ENCODE results near the gene MLST8. TPM values are rescaled to one million over a fixed set of nuclear protein-coding genes. Genes with fewer than 3 reads are reported as not detected.

The MLST8 gene
- total RNA-seq, 1 donor = 30.8 TPM

GRCh38 chr16:2216330-2216729, 11.1 kb downstream of the MLST8 start:
- peaks cover 17% of the 10 kb centered on the region for H3K4me1 ChIP-seq (ENCODE audit: insufficient read depth, low read length)
- no peaks in the 10 kb centered on the region for H3K27me3 ChIP-seq (ENCODE audit: insufficient read depth, low read length)
- H2AFZ ChIP-seq (ENCODE audit: low read length) = no peak overlapping the region
- H3K36me3 ChIP-seq (ENCODE audit: insufficient read depth, low read length) = peaks cover 4% of the 10 kb centered on the region
- no peak overlapping the region for H3K4me2 ChIP-seq (ENCODE audit: insufficient read depth, low read length)
- no peaks in the 10 kb centered on the region for H4K20me1 ChIP-seq (ENCODE audit: insufficient read depth, low read length)
- H3K9me3 ChIP-seq (ENCODE audit: low read depth, low read length) = no peaks in the 10 kb centered on the region
- peaks cover 28% of the 10 kb centered on the region for H3K79me2 ChIP-seq (ENCODE audit: insufficient read depth, low read length)
- no peak for TF ChIP-seq CTCF (IDR thresholded peaks at IDR 0.05; ENCODE audit: extremely low read depth, low read depth, low read length)
- DNase-seq (ENCODE audit: insufficient read length, low spot score, missing footprints) = no peak
- H3K4me3 ChIP-seq (ENCODE audit: insufficient read depth, low read length) = no peak overlapping the region
- no peak overlapping the region for H3K27ac ChIP-seq (ENCODE audit: low read depth, low read length)

- Histone ChIP-seq H3K79me2 (ENCODE audit: insufficient read depth, low read length) (peaks cover 47% of the 10 kb centered on the region), H3K27me3 (ENCODE audit: insufficient read depth, low read length) (no peaks in the 10 kb centered on the region), H3K4me3 (ENCODE audit: insufficient read depth, low read length) (peak within 1 kb of the TSS; percentile 94), H3K9me3 (ENCODE audit: low read depth, low read length) (no peaks in the 10 kb centered on the region), H3K36me3 (ENCODE audit: insufficient read depth, low read length) (peaks cover 4% of the 10 kb centered on the region), H4K20me1 (ENCODE audit: insufficient read depth, low read length) (peaks cover 35% of the 10 kb centered on the region), H3K27ac (ENCODE audit: low read depth, low read length) (peak within 1 kb of the TSS; percentile 72), H2AFZ (ENCODE audit: low read length) (peak within 1 kb of the TSS; percentile 96), H3K4me2 (ENCODE audit: insufficient read depth, low read length) (peak within 1 kb of the TSS; percentile 88), H3K4me1 (ENCODE audit: insufficient read depth, low read length) (peaks cover 14% of the 10 kb centered on the region)
- no peak for TF ChIP-seq CTCF (IDR thresholded peaks at IDR 0.05; ENCODE audit: extremely low read depth, low read depth, low read length)
- DNase-seq (ENCODE audit: insufficient read length, low spot score, missing footprints) = peak; percentile 100
Measured at GRCh38 chr16:2223221-2223941, 18.1 kb downstream of the MLST8 start, which contains the start of gene E4F1. Gene E4F1 (plus strand): TSS chr16:2223591. CDS start chr16:2223614, 23 bp downstream.

DNA sequence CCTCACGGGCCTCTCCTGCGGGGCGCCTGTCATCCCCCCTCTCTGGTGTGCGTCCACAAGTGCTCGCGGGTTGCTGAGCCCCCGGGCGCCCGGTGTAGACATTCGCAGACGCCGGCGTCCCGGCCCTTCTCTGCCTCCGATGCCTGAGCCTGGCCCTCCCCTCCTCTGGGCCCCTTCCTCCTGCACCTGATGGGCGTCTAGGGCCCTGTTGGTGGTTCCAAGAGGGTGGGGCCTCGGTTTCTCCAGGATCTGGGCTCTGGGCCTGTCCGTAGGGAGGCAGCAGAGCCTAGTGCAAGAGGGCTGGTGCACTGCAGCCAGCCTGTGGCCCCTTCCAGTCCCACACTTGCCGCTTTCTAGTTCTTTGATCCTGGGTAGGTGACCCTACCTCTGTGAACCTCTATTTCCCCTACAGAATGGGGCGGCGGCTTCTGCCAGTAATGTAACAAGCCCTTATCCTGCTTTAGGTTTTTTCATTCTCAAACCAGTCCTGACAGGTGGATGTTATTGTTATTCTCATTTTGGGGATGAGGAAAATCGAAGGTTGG, 18.8 kb downstream of the MLST8 start:
- Histone ChIP-seq H4K20me1 (ENCODE audit: insufficient read depth, low read length) (peaks cover 39% of the 10 kb centered on the region), H2AFZ (ENCODE audit: low read length) (peak overlapping the region; percentile 88), H3K36me3 (ENCODE audit: insufficient read depth, low read length) (peaks cover 10% of the 10 kb centered on the region), H3K4me3 (ENCODE audit: insufficient read depth, low read length) (peak overlapping the region; percentile 94), H3K4me1 (ENCODE audit: insufficient read depth, low read length) (peaks cover 14% of the 10 kb centered on the region), H3K27me3 (ENCODE audit: insufficient read depth, low read length) (no peaks in the 10 kb centered on the region), H3K9me3 (ENCODE audit: low read depth, low read length) (no peaks in the 10 kb centered on the region), H3K79me2 (ENCODE audit: insufficient read depth, low read length) (peaks cover 54% of the 10 kb centered on the region), H3K27ac (ENCODE audit: low read depth, low read length) (peak overlapping the region; percentile 72), H3K4me2 (ENCODE audit: insufficient read depth, low read length) (peak overlapping the region; percentile 88)
- peak; percentile 98 for DNase-seq (ENCODE audit: insufficient read length, low spot score, missing footprints)
- TF ChIP-seq CTCF (IDR thresholded peaks at IDR 0.05; ENCODE audit: extremely low read depth, low read depth, low read length) = peak; percentile 20

- peak overlapping the region; percentile 20 for H3K4me2 ChIP-seq (ENCODE audit: insufficient read depth, low read length)
- H3K9me3 ChIP-seq (ENCODE audit: low read depth, low read length) = no peaks in the 10 kb centered on the region
- peaks cover 51% of the 10 kb centered on the region for H4K20me1 ChIP-seq (ENCODE audit: insufficient read depth, low read length)
- no peaks in the 10 kb centered on the region for H3K27me3 ChIP-seq (ENCODE audit: insufficient read depth, low read length)
- H3K36me3 ChIP-seq (ENCODE audit: insufficient read depth, low read length) = peaks cover 21% of the 10 kb centered on the region
- no peak overlapping the region for H3K4me3 ChIP-seq (ENCODE audit: insufficient read depth, low read length)
- H2AFZ ChIP-seq (ENCODE audit: low read length) = no peak overlapping the region
- peaks cover 64% of the 10 kb centered on the region for H3K79me2 ChIP-seq (ENCODE audit: insufficient read depth, low read length)
- H3K4me1 ChIP-seq (ENCODE audit: insufficient read depth, low read length) = peaks cover 14% of the 10 kb centered on the region
- H3K27ac ChIP-seq (ENCODE audit: low read depth, low read length) = peak overlapping the region; percentile 5
- TF ChIP-seq CTCF (IDR thresholded peaks at IDR 0.05; ENCODE audit: extremely low read depth, low read depth, low read length) = no peak
- peak; percentile 91 for DNase-seq (ENCODE audit: insufficient read length, low spot score, missing footprints)
Measured at GRCh38 chr16:2226245-2226793, 21.1 kb downstream of the MLST8 start.

Measured in osteoblast (primary cell).